ENCODE measurements around the gene TGFBI. TPM values are rescaled to one million over a fixed set of nuclear protein-coding genes. Genes with fewer than 3 reads are reported as not detected.

TGFBI gene
- total RNA-seq (100 to 1,000 TPM in 5 of 9 donors, 10 to 100 TPM in 4; 26.8 to 200 (median 105) TPM), polyA plus RNA-seq (100 to 1,000 TPM in 2 of 3 donors, 10 to 100 TPM in 1; 42.9 to 126 (median 103) TPM)
- long read RNA-seq, donor 1 = 0 reads
- long read RNA-seq, donor 2 = 0 reads
- long read RNA-seq, donor 3 = 0 reads
- long read RNA-seq, donor 4, transcript TGFBI-201 (17 exons, 2,804 nt) = major isoform, 11 of 29 reads
- long read RNA-seq, donor 4, partial matches to known transcripts = 7 of 29 reads
- long read RNA-seq, donor 4, other reads (novel, unspliced or antisense) = 10 of 29 reads
- long read RNA-seq, donor 5, transcript TGFBI-201 (17 exons, 2,804 nt) = major isoform, 77 of 94 reads
- long read RNA-seq, donor 5, partial matches to known transcripts = 5 of 94 reads
- long read RNA-seq, donor 5, other reads (novel, unspliced or antisense) = 12 of 94 reads
- long read RNA-seq, donor 6, transcript TGFBI-201 (17 exons, 2,804 nt) = major isoform, 17 of 34 reads
- long read RNA-seq, donor 6, partial matches to known transcripts = 5 of 34 reads
- long read RNA-seq, donor 6, other reads (novel, unspliced or antisense) = 12 of 34 reads
- long read RNA-seq, donor 7 = 0 reads
- long read RNA-seq, donor 8, partial matches to known transcripts = 0 of 2 reads
- long read RNA-seq, donor 8, other reads (novel, unspliced or antisense) = 0 of 2 reads
- long read RNA-seq, donor 9, partial matches to known transcripts = 0 of 1 reads
- long read RNA-seq, donor 9, other reads (novel, unspliced or antisense) = 0 of 1 reads
- long read RNA-seq, donor 10, partial matches to known transcripts = 0 of 1 reads
- long read RNA-seq, donor 10, other reads (novel, unspliced or antisense) = 0 of 1 reads

DNA sequence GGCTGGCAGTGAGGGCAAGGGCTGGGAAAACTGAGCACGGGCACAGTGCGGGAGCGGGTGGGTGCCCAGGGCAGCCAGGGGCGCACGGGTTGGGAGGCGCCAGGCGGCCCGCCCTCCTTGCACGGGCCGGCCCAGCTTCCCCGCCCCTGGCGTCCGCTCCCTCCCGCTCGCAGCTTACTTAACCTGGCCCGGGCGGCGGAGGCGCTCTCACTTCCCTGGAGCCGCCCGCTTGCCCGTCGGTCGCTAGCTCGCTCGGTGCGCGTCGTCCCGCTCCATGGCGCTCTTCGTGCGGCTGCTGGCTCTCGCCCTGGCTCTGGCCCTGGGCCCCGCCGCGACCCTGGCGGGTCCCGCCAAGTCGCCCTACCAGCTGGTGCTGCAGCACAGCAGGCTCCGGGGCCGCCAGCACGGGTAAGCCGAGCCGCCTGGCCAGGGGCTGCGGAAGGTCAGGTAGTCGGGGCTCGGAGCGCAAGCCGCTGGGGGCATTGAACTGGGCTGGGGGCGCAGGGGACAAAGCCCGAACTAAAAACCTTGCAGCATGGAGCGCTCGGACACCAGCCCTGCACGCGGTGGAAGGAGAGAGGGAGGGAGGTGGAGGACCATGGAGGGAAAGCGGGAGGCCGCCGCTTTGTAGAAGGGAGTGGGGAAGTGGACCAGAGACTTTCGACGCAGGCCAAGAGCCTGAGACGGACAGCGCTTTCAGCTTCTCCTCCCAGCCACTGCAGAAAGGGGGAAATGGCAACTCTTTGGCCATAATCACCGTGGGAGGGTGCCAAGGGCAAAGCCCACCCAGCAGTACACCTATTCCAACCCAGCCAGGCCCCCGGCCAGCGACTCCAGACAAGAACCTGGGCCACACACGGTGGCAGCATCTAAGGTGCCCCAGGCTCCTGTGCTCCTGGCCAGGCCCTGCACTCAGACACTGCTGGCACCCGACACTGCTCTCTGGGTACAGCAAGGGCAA, at the start of gene TGFBI:
Gene TGFBI, plus strand, starts transcription at position 207 of the 961 bp plus-strand sequence. Its CDS starts 68 bp downstream, at position 275.
- peak; percentile 50 to 68 (median 60) for DNase-seq
- peak within 1 kb of the TSS in 4 of 5 donors; percentile 13 to 72 (median 52) for H3K27ac ChIP-seq
- 11 to 32% (median 20%) methylated on average over 16 to 68 of the region's 68 CpGs for WGBS, 4 donors

DNA sequence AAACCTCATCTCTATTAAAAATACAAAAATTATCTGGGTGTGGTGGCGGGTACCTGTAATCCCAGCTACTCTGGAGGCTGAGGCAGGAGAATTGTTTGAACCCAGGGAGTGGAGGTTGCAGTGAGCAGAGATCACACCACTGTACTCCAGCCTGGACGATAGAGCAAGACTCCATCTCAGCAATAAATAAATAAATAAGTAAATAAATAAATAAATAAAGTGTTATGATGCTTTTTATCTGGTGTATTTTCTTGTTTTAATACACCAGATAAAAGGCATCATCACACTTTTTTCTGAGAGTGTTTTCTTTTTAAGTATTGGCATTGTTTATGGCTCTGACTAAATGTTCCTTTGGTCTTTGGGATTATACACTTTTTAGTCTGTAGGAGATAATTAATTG, 49.8 kb upstream of the TGFBI start:
- Histone ChIP-seq H3K36me3 (replicated peaks in 1 of 2) (no peaks in the 10 kb centered on the region), H3K27ac (peak overlapping the region in 1 of 5 donors; percentile 22)
- 75 to 95% (median 94%) methylated on average over 2 of the region's 2 CpGs for WGBS, 4 donors

More for the DNA sequence above, at the start of gene TGFBI:
- no peaks in the 10 kb centered on the region for H3K9me3 ChIP-seq (replicated peaks in 1 of 3)
- H3K4me3 ChIP-seq = peak within 1 kb of the TSS in 3 of 4 donors; percentile 9 to 50 (median 36)
- no peaks in the 10 kb centered on the region for H3K27me3 ChIP-seq
- intact Hi-C loops (cut with DNase I) = no loop called here
- peaks cover 0 to 10% of the 10 kb centered on the region in 2 donors for H3K4me1 ChIP-seq (replicated peaks in 1 of 2)
- no peaks in the 10 kb centered on the region for H3K36me3 ChIP-seq (replicated peaks in 1 of 2)
- TF ChIP-seq POLR2A (IDR thresholded peaks at IDR 0.05) = peak in 1 of 2 donors; percentile 12
- TF ChIP-seq, protein P1, sequence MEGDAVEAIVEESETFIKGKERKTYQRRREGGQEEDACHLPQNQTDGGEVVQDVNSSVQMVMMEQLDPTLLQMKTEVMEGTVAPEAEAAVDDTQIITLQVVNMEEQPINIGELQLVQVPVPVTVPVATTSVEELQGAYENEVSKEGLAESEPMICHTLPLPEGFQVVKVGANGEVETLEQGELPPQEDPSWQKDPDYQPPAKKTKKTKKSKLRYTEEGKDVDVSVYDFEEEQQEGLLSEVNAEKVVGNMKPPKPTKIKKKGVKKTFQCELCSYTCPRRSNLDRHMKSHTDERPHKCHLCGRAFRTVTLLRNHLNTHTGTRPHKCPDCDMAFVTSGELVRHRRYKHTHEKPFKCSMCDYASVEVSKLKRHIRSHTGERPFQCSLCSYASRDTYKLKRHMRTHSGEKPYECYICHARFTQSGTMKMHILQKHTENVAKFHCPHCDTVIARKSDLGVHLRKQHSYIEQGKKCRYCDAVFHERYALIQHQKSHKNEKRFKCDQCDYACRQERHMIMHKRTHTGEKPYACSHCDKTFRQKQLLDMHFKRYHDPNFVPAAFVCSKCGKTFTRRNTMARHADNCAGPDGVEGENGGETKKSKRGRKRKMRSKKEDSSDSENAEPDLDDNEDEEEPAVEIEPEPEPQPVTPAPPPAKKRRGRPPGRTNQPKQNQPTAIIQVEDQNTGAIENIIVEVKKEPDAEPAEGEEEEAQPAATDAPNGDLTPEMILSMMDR (IDR thresholded peaks at IDR 0.05) = no peak

DNA sequence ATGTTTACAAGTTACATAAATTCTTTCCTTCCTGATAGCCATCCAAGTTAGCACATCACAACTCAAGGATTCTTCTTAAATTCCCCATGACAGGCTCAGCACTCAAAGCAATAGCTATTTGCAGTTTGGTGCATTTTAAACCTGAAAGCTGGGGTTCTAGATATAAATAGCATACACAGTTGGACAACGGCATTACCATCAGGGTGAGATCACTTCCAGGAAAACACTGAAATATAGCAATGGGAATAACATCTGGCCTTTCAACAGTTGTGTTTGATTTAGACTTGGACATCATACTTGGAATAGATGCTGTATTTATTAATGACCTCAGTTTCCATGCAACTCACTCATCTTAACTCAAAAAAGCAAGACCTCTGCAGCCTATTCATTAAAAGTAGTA, 49.3 kb upstream of the TGFBI start:
- 48 to 58% (median 50%) methylated on average over 1 of the region's 1 CpG for WGBS, 4 donors
- TF ChIP-seq, protein P1 (IDR thresholded peaks at IDR 0.05) = no peak
- no peak for TF ChIP-seq POLR2A (IDR thresholded peaks at IDR 0.05)
- Histone ChIP-seq H3K27ac (peak overlapping the region in 1 of 5 donors; percentile 22), H3K36me3 (replicated peaks in 1 of 2) (no peaks in the 10 kb centered on the region), H3K4me1 (replicated peaks in 1 of 2) (no peaks in the 10 kb centered on the region), H3K9me3 (replicated peaks in 1 of 3) (no peaks in the 10 kb centered on the region), H3K27me3 (no peaks in the 10 kb centered on the region), H3K4me3 (no peak overlapping the region)
- intact Hi-C loops (cut with DNase I) = no loop called here
- no peak for DNase-seq

More for the DNA sequence above, 49.8 kb upstream of the TGFBI start:
- intact Hi-C loops (cut with DNase I) = no loop called here
- no peaks in the 10 kb centered on the region for H3K9me3 ChIP-seq (replicated peaks in 1 of 3)
- H3K4me3 ChIP-seq = no peak overlapping the region
- H3K27me3 ChIP-seq = no peaks in the 10 kb centered on the region
- TF ChIP-seq POLR2A (IDR thresholded peaks at IDR 0.05) = no peak
- TF ChIP-seq, protein P1 (IDR thresholded peaks at IDR 0.05) = no peak
- H3K4me1 ChIP-seq (replicated peaks in 1 of 2) = no peaks in the 10 kb centered on the region
- DNase-seq = no peak

Data from adrenal gland (tissue), 19 donors.